ENCODE measurements around the gene ANKRD34A. TPM values are rescaled to one million over a fixed set of nuclear protein-coding genes. Genes with fewer than 3 reads are reported as not detected.

The ANKRD34A gene
- polyA plus RNA-seq, 3 donors: 0.37 to 0.51 (median 0.37) TPM

GRCh38 chr1:145912128-145912641, 52.2 kb downstream of the ANKRD34A start:
- no peak for DNase-seq (ENCODE audit: low read depth in 3 of 3, low spot score in 2 of 3)

Other genes starting within 250 kb of the ANKRD34A start
- gene CD160, start 245.1 kb downstream of the ANKRD34A start, polyA plus RNA-seq (ENCODE audit: insufficient read length in 3 of 3): 1 to 10 TPM in 1 of 3 donors, under 1 TPM in 2; 0.79 to 1.2 (median 0.94) TPM
- gene RNF115, start 140.5 kb downstream of the ANKRD34A start, polyA plus RNA-seq (ENCODE audit: insufficient read length in 3 of 3): 10 to 100 TPM; 14.0 to 15.5 (median 14.8) TPM
- gene POLR3C, start 140.4 kb downstream of the ANKRD34A start, polyA plus RNA-seq (ENCODE audit: insufficient read length in 3 of 3): 10 to 100 TPM; 34.4 to 39.1 (median 37.7) TPM
- gene NUDT17, start 118.9 kb downstream of the ANKRD34A start, polyA plus RNA-seq (ENCODE audit: insufficient read length in 3 of 3): 1 to 10 TPM; 5.4 to 7.2 (median 5.4) TPM
- gene PIAS3, start 105.5 kb downstream of the ANKRD34A start, polyA plus RNA-seq (ENCODE audit: insufficient read length in 3 of 3): 10 to 100 TPM; 39.8 to 46.3 (median 41.5) TPM
- 1 to 10 TPM; 2.1 to 2.6 (median 2.2) TPM for gene ANKRD35, start 78.7 kb downstream of the ANKRD34A start, polyA plus RNA-seq (ENCODE audit: insufficient read length in 3 of 3)
- under 1 TPM; 0.59 to 0.90 (median 0.62) TPM for gene ITGA10, start 54.5 kb downstream of the ANKRD34A start, polyA plus RNA-seq (ENCODE audit: insufficient read length in 3 of 3)
- gene PEX11B, start 45.9 kb downstream of the ANKRD34A start, polyA plus RNA-seq (ENCODE audit: insufficient read length in 3 of 3): 10 to 100 TPM; 59.3 to 65.3 (median 60.0) TPM
- gene RBM8A, start 37.1 kb downstream of the ANKRD34A start, polyA plus RNA-seq (ENCODE audit: insufficient read length in 3 of 3): 100 to 1,000 TPM; 222 to 225 (median 225) TPM
- 10 to 100 TPM; 24.3 to 26.2 (median 25.3) TPM for gene LIX1L, start 6.6 kb downstream of the ANKRD34A start, polyA plus RNA-seq (ENCODE audit: insufficient read length in 3 of 3)
- gene POLR3GL, start 115 bp upstream of the ANKRD34A start, polyA plus RNA-seq (ENCODE audit: insufficient read length in 3 of 3): 10 to 100 TPM; 37.0 to 43.4 (median 39.5) TPM
- gene TXNIP, start 32.0 kb upstream of the ANKRD34A start, polyA plus RNA-seq (ENCODE audit: insufficient read length in 3 of 3): 100 to 1,000 TPM; 417 to 557 (median 478) TPM
- gene HJV, start 57.2 kb upstream of the ANKRD34A start, polyA plus RNA-seq (ENCODE audit: insufficient read length in 3 of 3): under 1 TPM; 0.07 to 0.21 (median 0.16) TPM
- gene NBPF10, start 180.2 kb upstream of the ANKRD34A start, polyA plus RNA-seq (ENCODE audit: insufficient read length in 3 of 3): 1 to 10 TPM; 2.1 to 2.9 (median 2.8) TPM

All from right renal cortex interstitium (tissue), 3 donors.